Neural cell (in vitro differentiated cells): ENCODE measurements around the gene LIMS2. TPM values are rescaled to one million over a fixed set of nuclear protein-coding genes. Genes with fewer than 3 reads are reported as not detected.

ENCODE experiments used
- H2AFZ ChIP-seq: fragments of 200-600, 300-800 bp; sonication (generic), shearing (Covaris generic); 2 replicates; pipeline ENCODE4 v1.6.0; 2014; ENCODE audit warnings: low read depth, mild to moderate bottlenecking, antibody characterized with exemption, low read length, moderate library complexity
- H3F3A ChIP-seq: fragments of 200-600 bp; shearing (Covaris generic); 2 replicates; pipeline ENCODE4 v1.6.1; 2016; ENCODE audit warnings: mild to moderate bottlenecking, moderate library complexity, mixed read lengths, antibody characterized with exemption, low read length; ENCODE audit not compliant: insufficient read depth, poor library complexity, severe bottlenecking
- H3K27ac ChIP-seq: fragments of 200-600, 300-800 bp; sonication (generic), shearing (Covaris generic); 2 replicates; pipeline ENCODE4 v1.5.1; 2014; ENCODE audit warnings: mild to moderate bottlenecking, low read length, moderate library complexity
- H3K27me3 ChIP-seq: fragments of 300-800, 200-600 bp; sonication (generic), shearing (Covaris generic); 2 replicates; pipeline ENCODE4 v1.6.0; 2014; ENCODE audit warnings: mild to moderate bottlenecking, low read depth, low read length, moderate library complexity; ENCODE audit not compliant: insufficient read depth
- H3K36me3 ChIP-seq: fragments of 300-800, 200-600 bp; sonication (generic), shearing (Covaris generic); 2 replicates; pipeline ENCODE4 v1.5.1; 2014; ENCODE audit warnings: mild to moderate bottlenecking, antibody characterized with exemption, low read length, moderate library complexity; ENCODE audit not compliant: insufficient read depth
- H3K4me2 ChIP-seq: fragments of 300-800, 200-600 bp; sonication (generic), shearing (Covaris generic); 2 replicates; pipeline ENCODE4 v1.6.0; 2014; ENCODE audit warnings: mild to moderate bottlenecking, low read length
- H3K4me3 ChIP-seq: fragments of 300-800, 200-600 bp; sonication (generic), shearing (Covaris generic); 2 replicates; pipeline ENCODE4 v1.5.1; 2014; ENCODE audit warnings: mild to moderate bottlenecking, low read length, moderate library complexity
- H3K79me2 ChIP-seq: fragments of 200-600 bp; shearing (Covaris generic); replicated peaks from 2 replicates; pipeline ENCODE4 v1.6.0; 2014; ENCODE audit warnings: mild to moderate bottlenecking, low read length, moderate library complexity; ENCODE audit not compliant: insufficient read depth
- H3K9ac ChIP-seq: fragments of 300-800, 200-600 bp; sonication (generic), shearing (Covaris generic); 2 replicates; pipeline ENCODE4 v1.6.1; 2016; ENCODE audit warnings: mild to moderate bottlenecking, low read length, mixed read lengths
- H3K9me2 ChIP-seq: fragments of 200-600 bp; shearing (Covaris generic); 2 replicates; pipeline ENCODE4 v1.6.1; 2016; ENCODE audit warnings: mild to moderate bottlenecking, low read length, mixed read lengths; ENCODE audit not compliant: insufficient read depth
- H3K9me3 ChIP-seq: fragments of 200-600, 300-800 bp; sonication (generic), shearing (Covaris generic); 2 replicates; pipeline ENCODE4 v1.6.1; 2016; ENCODE audit warnings: mild to moderate bottlenecking, mixed run types, low read length, moderate library complexity, mixed read lengths
- H4K20me1 ChIP-seq: fragments of 200-600 bp; shearing (Covaris generic); 2 replicates; pipeline ENCODE4 v1.6.1; 2016; ENCODE audit warnings: mild to moderate bottlenecking, mixed run types; ENCODE audit not compliant: insufficient read depth
- CTCF ChIP-seq: fragments of 450-650 bp; IDR thresholded peaks from 2 replicates; pipeline ENCODE4 v1.5.1; 2014; ENCODE audit warnings: antibody characterized with exemption, mild to moderate bottlenecking, moderate library complexity; ENCODE audit not compliant: poor library complexity, severe bottlenecking
- EP300 ChIP-seq: fragments of 450-650 bp; conservative IDR thresholded peaks from 2 replicates; pipeline ENCODE4 v1.6.1; 2014; ENCODE audit warnings: antibody characterized with exemption, mild to moderate bottlenecking, moderate library complexity; ENCODE audit not compliant: poor library complexity, severe bottlenecking
- EZH2 ChIP-seq: fragments of 200-600, 300-800 bp; shearing (Covaris generic), sonication (generic); IDR thresholded peaks from 2 replicates; pipeline ENCODE4 v1.6.1; 2014; ENCODE audit warnings: antibody characterized with exemption, low read length, borderline replicate concordance, mild to moderate bottlenecking; ENCODE audit not compliant: insufficient read depth, poor library complexity, severe bottlenecking
- MXI1 ChIP-seq: fragments of 450-650 bp; conservative IDR thresholded peaks from 2 replicates; pipeline ENCODE4 v1.6.1; 2014; ENCODE audit warnings: antibody characterized with exemption, mild to moderate bottlenecking; ENCODE audit not compliant: poor library complexity, severe bottlenecking
- POLR2AphosphoS5 ChIP-seq: IDR thresholded peaks from 2 replicates; pipeline ENCODE4 v1.6.1; 2012
- RAD21 ChIP-seq: fragments of 450-650 bp; conservative IDR thresholded peaks from 2 replicates; pipeline ENCODE4 v1.6.1; 2014; ENCODE audit warnings: antibody characterized with exemption, mild to moderate bottlenecking, moderate library complexity
- REST ChIP-seq: IDR thresholded peaks from 2 replicates; pipeline ENCODE4 v1.6.1; 2012; ENCODE audit warnings: borderline replicate concordance
- SMC3 ChIP-seq: fragments of 450-650 bp; conservative IDR thresholded peaks from 2 replicates; pipeline ENCODE4 v1.6.1; 2014; ENCODE audit warnings: antibody characterized with exemption, mild to moderate bottlenecking, moderate library complexity; ENCODE audit not compliant: poor library complexity
- TAF1 ChIP-seq: IDR thresholded peaks from 2 replicates; pipeline ENCODE4 v1.6.1; 2012; ENCODE audit warnings: low read depth
- polyA plus RNA-seq: library from polyadenylated mRNA; depleted of rRNA; stranded (reverse); fragments of >200 nt; gene quantifications from 2 replicates; pipeline ENCODE4 v1.2.3, GENCODE V29; 2014

The LIMS2 gene
- polyA plus RNA-seq, 1 donor from 2014 or later: not detected

GRCh38 chr2:127688405-127688804 lies 13.1 kb upstream of the LIMS2 start:
- Histone ChIP-seq H4K20me1 (no peaks in the 10 kb centered on the region), H2AFZ (no peak overlapping the region), H3K4me2 (no peak overlapping the region), H3K9me2 (no peaks in the 10 kb centered on the region), H3K4me3 (no peak overlapping the region), H3K9ac (no peak overlapping the region), H3K36me3 (no peaks in the 10 kb centered on the region), H3F3A (no peaks in the 10 kb centered on the region), H3K79me2 (no peaks in the 10 kb centered on the region), H3K9me3 (no peaks in the 10 kb centered on the region), H3K27ac (no peak overlapping the region), H3K27me3 (no peaks in the 10 kb centered on the region)
- TF ChIP-seq EZH2: no peak
- TF ChIP-seq REST: no peak
- TF ChIP-seq EP300: no peak
- TF ChIP-seq RAD21: no peak
- no peak for TF ChIP-seq MXI1
- no peak for TF ChIP-seq CTCF
- no peak for TF ChIP-seq POLR2AphosphoS5
- TF ChIP-seq SMC3: no peak
- TF ChIP-seq TAF1: no peak

GRCh38 chr2:127685410-127686080 lies 10.2 kb upstream of the LIMS2 start:
- no peak overlapping the region for H3K9ac ChIP-seq
- H2AFZ ChIP-seq: no peak overlapping the region
- H3K9me3 ChIP-seq: no peaks in the 10 kb centered on the region
- no peaks in the 10 kb centered on the region for H3K9me2 ChIP-seq
- H4K20me1 ChIP-seq: no peaks in the 10 kb centered on the region
- TF ChIP-seq RAD21 (no peak), REST (no peak), POLR2AphosphoS5 (no peak), TAF1 (no peak), EP300 (no peak), CTCF (no peak)
- H3K4me2 ChIP-seq: no peak overlapping the region
- H3F3A ChIP-seq: no peaks in the 10 kb centered on the region
- H3K4me3 ChIP-seq: no peak overlapping the region
- no peaks in the 10 kb centered on the region for H3K79me2 ChIP-seq
- H3K27ac ChIP-seq: no peak overlapping the region
- H3K27me3 ChIP-seq: no peaks in the 10 kb centered on the region
- no peaks in the 10 kb centered on the region for H3K36me3 ChIP-seq
